Measurements from ENCODE around the gene ZFP90.

DNA sequence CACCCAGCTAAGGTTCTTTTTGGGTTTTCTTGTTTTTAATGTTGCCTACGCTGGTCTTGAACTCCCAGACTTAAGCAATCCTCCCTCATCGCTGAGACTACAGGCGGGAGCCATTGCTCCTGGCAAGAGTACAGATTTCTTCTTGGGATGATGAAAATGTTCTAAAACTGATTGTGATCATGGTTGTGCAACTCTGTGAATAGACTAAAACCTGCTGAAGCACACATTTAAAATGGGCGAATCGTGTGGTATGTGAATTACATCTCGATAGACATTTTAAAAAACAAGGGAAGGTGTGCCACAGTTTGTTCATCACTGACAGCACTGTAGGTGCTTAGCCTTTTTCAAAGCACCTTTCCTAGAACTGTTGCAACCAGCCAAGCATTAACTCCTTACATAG lies 57.2 kb downstream of the ZFP90 start:
- TF ChIP-seq POLR2AphosphoS5 (IDR thresholded peaks at IDR 0.05; ENCODE audit: low read depth, low read length), result no peak
- no peak for TF ChIP-seq TAF1 (IDR thresholded peaks at IDR 0.05; ENCODE audit: borderline replicate concordance, low read depth, low read length)
- no peak for TF ChIP-seq POLR2A (IDR thresholded peaks at IDR 0.05; ENCODE audit: low read depth, low read length)
